GM23338 (cell line): ENCODE results near the gene TREML4. TPM values are rescaled to one million over a fixed set of nuclear protein-coding genes. Genes with fewer than 3 reads are reported as not detected.

ENCODE experiments used
- ATAC-seq: fragments of 200-7000 bp; cut with Tn5 transposase; 3 replicates; pipeline ENCODE4 v1.9.1; 2020
- DNase-seq: peaks from one replicate; pipeline ENCODE4 v3.0.0-alpha.2; 2015; ENCODE audit warnings: low spot score
- H2AFZ ChIP-seq: fragments of 200-600 bp; sonication (generic); 2 replicates; pipeline ENCODE4 v1.8.0; 2016; ENCODE audit warnings: antibody characterized with exemption, mild to moderate bottlenecking, moderate library complexity
- H3F3A ChIP-seq: fragments of 200-600 bp; sonication (generic); replicated peaks from 2 replicates; pipeline ENCODE4 v1.8.0; 2017; ENCODE audit warnings: antibody characterized with exemption, mixed run types, low read depth
- H3K27ac ChIP-seq: fragments of 200-600 bp; sonication (generic); 2 replicates; pipeline ENCODE4 v1.6.1; 2016; ENCODE audit warnings: low read depth
- H3K27me3 ChIP-seq: fragments of 200-600 bp; sonication (generic); 2 replicates; pipeline ENCODE4 v1.8.0; 2016; ENCODE audit warnings: mild to moderate bottlenecking, mixed run types, moderate library complexity; ENCODE audit not compliant: insufficient read depth
- H3K36me3 ChIP-seq: fragments of 200-600 bp; sonication (generic); 2 replicates; pipeline ENCODE4 v1.8.0; 2016; ENCODE audit warnings: mild to moderate bottlenecking; ENCODE audit not compliant: insufficient read depth
- H3K4me1 ChIP-seq: fragments of 200-600 bp; sonication (generic); 2 replicates; pipeline ENCODE4 v1.8.0; 2016; ENCODE audit warnings: mild to moderate bottlenecking, moderate library complexity; ENCODE audit not compliant: insufficient read depth
- H3K4me2 ChIP-seq: fragments of 200-600 bp; sonication (generic); 2 replicates; pipeline ENCODE4 v1.7.1; 2017; ENCODE audit warnings: mixed run types
- H3K4me3 ChIP-seq: fragments of 200-600 bp; sonication (generic); 2 replicates; pipeline ENCODE4 v1.6.1; 2016; ENCODE audit warnings: mixed run types
- H3K79me2 ChIP-seq: fragments of 200-600 bp; sonication (generic); replicated peaks from 2 replicates; pipeline ENCODE4 v1.8.0; 2017; ENCODE audit warnings: mild to moderate bottlenecking; ENCODE audit not compliant: insufficient read depth
- H3K9me2 ChIP-seq: fragments of 200-600 bp; sonication (generic); 2 replicates; pipeline ENCODE4 v1.8.0; 2017; ENCODE audit not compliant: insufficient read depth
- H4K20me1 ChIP-seq: fragments of 200-600 bp; sonication (generic); replicated peaks from 2 replicates; pipeline ENCODE4 v1.8.0; 2017; ENCODE audit warnings: mild to moderate bottlenecking; ENCODE audit not compliant: insufficient read depth
- H3K27ac Mint-ChIP-seq: 2 replicates; pipeline ENCODE4 v1.8.0; 2020; ENCODE audit warnings: inconsistent platforms, mild to moderate bottlenecking, moderate library complexity, mixed read lengths
- H3K27me3 Mint-ChIP-seq: 3 replicates; pipeline ENCODE4 v1.8.0; 2022; ENCODE audit warnings: low read depth, mild to moderate bottlenecking, moderate library complexity, mixed read lengths, inconsistent platforms; ENCODE audit not compliant: insufficient read depth, poor library complexity
- H3K36me3 Mint-ChIP-seq: 3 replicates; pipeline ENCODE4 v1.8.0; 2021; ENCODE audit warnings: low read depth, mild to moderate bottlenecking, inconsistent platforms, moderate library complexity, mixed read lengths
- H3K4me1 Mint-ChIP-seq: 3 replicates; pipeline ENCODE4 v1.8.0; 2020; ENCODE audit warnings: mild to moderate bottlenecking, inconsistent platforms, mixed read lengths
- H3K4me3 Mint-ChIP-seq: 3 replicates; pipeline ENCODE4 v1.8.0; 2021; ENCODE audit warnings: moderate library complexity, mild to moderate bottlenecking, inconsistent platforms, mixed read lengths
- H3K9me3 Mint-ChIP-seq: 3 replicates; pipeline ENCODE4 v1.8.0; 2020; ENCODE audit warnings: moderate library complexity, mild to moderate bottlenecking, inconsistent platforms, mixed read lengths
- CTCF ChIP-seq, 2 experiments: fragments of 200-600 bp in 1 of 2; sonication (generic) in 1 of 2; conservative IDR thresholded peaks; 2 replicates each; pipeline versions ENCODE4 v1.5.1 to v1.6.1; 2016 to 2017; ENCODE audit warnings: antibody characterized with exemption in 2 of 2, low read depth in 2 of 2, mild to moderate bottlenecking in 2 of 2, moderate library complexity in 1 of 2
- EZH2 ChIP-seq: fragments of 200-600 bp; sonication (generic); IDR thresholded peaks from one replicate; pipeline ENCODE4 v1.8.0; 2017; ENCODE audit warnings: antibody characterized with exemption, mild to moderate bottlenecking, low read depth; ENCODE audit not compliant: unreplicated experiment
- EZH2phosphoT487 ChIP-seq: fragments of 200-600 bp; sonication (generic); IDR thresholded peaks from one replicate; pipeline ENCODE4 v1.8.1; 2018; ENCODE audit warnings: antibody characterized with exemption; ENCODE audit not compliant: unreplicated experiment
- JUNB ChIP-seq: IDR thresholded peaks from one replicate; pipeline ENCODE4 v1.6.1; 2016; ENCODE audit warnings: antibody characterized with exemption; ENCODE audit not compliant: unreplicated experiment
- NANOG ChIP-seq: IDR thresholded peaks from 2 replicates; pipeline ENCODE4 v1.6.1; 2016; ENCODE audit warnings: antibody characterized with exemption, borderline replicate concordance
- POLR2AphosphoS5 ChIP-seq: IDR thresholded peaks from 2 replicates; pipeline ENCODE4 v1.6.1; 2016; ENCODE audit warnings: antibody characterized with exemption, low read depth
- ZNF114 ChIP-seq: fragments of 250-450 bp; sonication (Bioruptor Pico); IDR thresholded peaks from 2 replicates; pipeline ENCODE4 v1.5.0; 2020; ENCODE audit warnings: mild to moderate bottlenecking, moderate library complexity
- polyA plus RNA-seq: library from polyadenylated mRNA; unstranded; fragments of >200 nt; fragmentation: Nextera tagmentation; extraction: Ambion mirVana; gene quantifications from 2 replicates; pipeline ENCODE4 v1.2.1, GENCODE V29; 2016
- total RNA-seq: library from RNA; depleted of rRNA; stranded (reverse); fragments of >200 nt; shearing (Covaris generic); gene quantifications from 2 replicates; pipeline ENCODE4 v1.2.3, GENCODE V29; 2014
- TF ChIP-seq, protein P1 (sequence below): IDR thresholded peaks from one replicate; pipeline ENCODE4 v1.6.1; 2018; ENCODE audit warnings: antibody characterized with exemption; ENCODE audit not compliant: unreplicated experiment
- TF ChIP-seq, protein P2 (sequence below): IDR thresholded peaks from 2 replicates; pipeline ENCODE4 v1.6.1; 2016; ENCODE audit warnings: antibody characterized with exemption

Gene TREML4
- total and polyA plus RNA-seq, 2 experiments from 2014 or later, result not detected

- DNase-seq (no peak), ATAC-seq (no peak)
- no peaks in the 10 kb centered on the region for H4K20me1 ChIP-seq
- TF ChIP-seq, protein P1, sequence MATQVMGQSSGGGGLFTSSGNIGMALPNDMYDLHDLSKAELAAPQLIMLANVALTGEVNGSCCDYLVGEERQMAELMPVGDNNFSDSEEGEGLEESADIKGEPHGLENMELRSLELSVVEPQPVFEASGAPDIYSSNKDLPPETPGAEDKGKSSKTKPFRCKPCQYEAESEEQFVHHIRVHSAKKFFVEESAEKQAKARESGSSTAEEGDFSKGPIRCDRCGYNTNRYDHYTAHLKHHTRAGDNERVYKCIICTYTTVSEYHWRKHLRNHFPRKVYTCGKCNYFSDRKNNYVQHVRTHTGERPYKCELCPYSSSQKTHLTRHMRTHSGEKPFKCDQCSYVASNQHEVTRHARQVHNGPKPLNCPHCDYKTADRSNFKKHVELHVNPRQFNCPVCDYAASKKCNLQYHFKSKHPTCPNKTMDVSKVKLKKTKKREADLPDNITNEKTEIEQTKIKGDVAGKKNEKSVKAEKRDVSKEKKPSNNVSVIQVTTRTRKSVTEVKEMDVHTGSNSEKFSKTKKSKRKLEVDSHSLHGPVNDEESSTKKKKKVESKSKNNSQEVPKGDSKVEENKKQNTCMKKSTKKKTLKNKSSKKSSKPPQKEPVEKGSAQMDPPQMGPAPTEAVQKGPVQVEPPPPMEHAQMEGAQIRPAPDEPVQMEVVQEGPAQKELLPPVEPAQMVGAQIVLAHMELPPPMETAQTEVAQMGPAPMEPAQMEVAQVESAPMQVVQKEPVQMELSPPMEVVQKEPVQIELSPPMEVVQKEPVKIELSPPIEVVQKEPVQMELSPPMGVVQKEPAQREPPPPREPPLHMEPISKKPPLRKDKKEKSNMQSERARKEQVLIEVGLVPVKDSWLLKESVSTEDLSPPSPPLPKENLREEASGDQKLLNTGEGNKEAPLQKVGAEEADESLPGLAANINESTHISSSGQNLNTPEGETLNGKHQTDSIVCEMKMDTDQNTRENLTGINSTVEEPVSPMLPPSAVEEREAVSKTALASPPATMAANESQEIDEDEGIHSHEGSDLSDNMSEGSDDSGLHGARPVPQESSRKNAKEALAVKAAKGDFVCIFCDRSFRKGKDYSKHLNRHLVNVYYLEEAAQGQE, result no peak
- TF ChIP-seq CTCF (conservative IDR thresholded peaks at IDR 0.05; ENCODE audit: low read depth in 2 of 2) (no peak), POLR2AphosphoS5 (no peak)
- H3K4me3 ChIP-seq, result no peak overlapping the region
- H3K4me2 ChIP-seq, result no peak overlapping the region
- peaks cover 8% of the 10 kb centered on the region for H3K27me3 Mint-ChIP-seq
- no peaks in the 10 kb centered on the region for H3F3A ChIP-seq
- no peak overlapping the region for H3K27ac ChIP-seq
- H3K9me2 ChIP-seq, result peaks cover 5% of the 10 kb centered on the region
- no peak overlapping the region for H3K4me3 Mint-ChIP-seq
- H3K79me2 ChIP-seq, result no peaks in the 10 kb centered on the region
- no peaks in the 10 kb centered on the region for H3K27me3 ChIP-seq
- H2AFZ ChIP-seq, result no peak overlapping the region
- no peaks in the 10 kb centered on the region for H3K36me3 Mint-ChIP-seq
- H3K27ac Mint-ChIP-seq, result no peak overlapping the region
- no peaks in the 10 kb centered on the region for H3K4me1 Mint-ChIP-seq
- no peaks in the 10 kb centered on the region for H3K36me3 ChIP-seq
- H3K4me1 ChIP-seq, result no peaks in the 10 kb centered on the region
- H3K9me3 Mint-ChIP-seq, result peaks cover 20% of the 10 kb centered on the region
These were observed 29.4 kb downstream of the TREML4 start for GRCh38 chr6:41257369-41258195.

DNA sequence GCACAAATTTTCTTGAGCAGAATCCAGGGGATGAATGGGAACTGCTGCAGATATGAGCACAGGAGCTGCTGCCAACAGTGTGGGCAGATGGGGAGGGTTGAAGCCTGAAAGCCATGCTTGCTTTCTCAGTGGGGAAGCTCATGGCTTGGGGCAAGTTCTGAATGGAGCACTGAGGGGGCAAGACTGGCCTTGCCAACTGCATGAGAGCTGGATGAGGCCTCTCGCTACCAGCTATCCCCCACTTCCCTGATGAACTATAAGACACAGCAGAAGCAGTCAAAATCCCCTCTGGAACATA is 30.0 kb downstream of the TREML4 start:
- H3K36me3 Mint-ChIP-seq, result peaks cover 2% of the 10 kb centered on the region; the same call in 2 of the 3 replicates
- H3K36me3 ChIP-seq, result no peaks in the 10 kb centered on the region
- H3K9me2 ChIP-seq, result peaks cover 5% of the 10 kb centered on the region
- H3K9me3 Mint-ChIP-seq, result peaks cover 22% of the 10 kb centered on the region
- no peak overlapping the region for H2AFZ ChIP-seq
- H3K27me3 ChIP-seq, result no peaks in the 10 kb centered on the region
- H3K4me3 ChIP-seq, result no peak overlapping the region
- ATAC-seq, result no peak
- H3K4me2 ChIP-seq, result no peak overlapping the region
- H3K79me2 ChIP-seq, result no peaks in the 10 kb centered on the region
- no peaks in the 10 kb centered on the region for H4K20me1 ChIP-seq
- H3K27me3 Mint-ChIP-seq, result peaks cover 8% of the 10 kb centered on the region
- H3K27ac ChIP-seq, result no peak overlapping the region
- H3K4me1 ChIP-seq, result no peaks in the 10 kb centered on the region
- H3F3A ChIP-seq, result no peaks in the 10 kb centered on the region
- no peak for DNase-seq
- H3K4me3 Mint-ChIP-seq, result no peak overlapping the region
- no peak overlapping the region for H3K27ac Mint-ChIP-seq
- H3K4me1 Mint-ChIP-seq, result no peaks in the 10 kb centered on the region
- TF ChIP-seq JUNB (no peak), EZH2phosphoT487 (no peak), EZH2 (no peak), POLR2AphosphoS5 (no peak), NANOG (no peak), ZNF114 (CRISPR knock-in tag) (no peak)
- TF ChIP-seq, protein P2, sequence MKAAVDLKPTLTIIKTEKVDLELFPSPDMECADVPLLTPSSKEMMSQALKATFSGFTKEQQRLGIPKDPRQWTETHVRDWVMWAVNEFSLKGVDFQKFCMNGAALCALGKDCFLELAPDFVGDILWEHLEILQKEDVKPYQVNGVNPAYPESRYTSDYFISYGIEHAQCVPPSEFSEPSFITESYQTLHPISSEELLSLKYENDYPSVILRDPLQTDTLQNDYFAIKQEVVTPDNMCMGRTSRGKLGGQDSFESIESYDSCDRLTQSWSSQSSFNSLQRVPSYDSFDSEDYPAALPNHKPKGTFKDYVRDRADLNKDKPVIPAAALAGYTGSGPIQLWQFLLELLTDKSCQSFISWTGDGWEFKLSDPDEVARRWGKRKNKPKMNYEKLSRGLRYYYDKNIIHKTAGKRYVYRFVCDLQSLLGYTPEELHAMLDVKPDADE, result no peak
- TF ChIP-seq, protein P1, result no peak
